OCI-LY1 (cell line): ENCODE results near the gene B4GALT2.

Experiments used
- CTCF ChIP-seq: fragments of 200-600 bp; sonication (generic), shearing (Covaris generic); IDR thresholded peaks from 2 replicates; pipeline ENCODE4 v1.5.1; 2017; ENCODE audit warnings: mild to moderate bottlenecking, antibody characterized with exemption, low read length, moderate library complexity, mixed read lengths
- EZH2 ChIP-seq: fragments of 200-600 bp; sonication (generic), shearing (Covaris generic); IDR thresholded peaks from 2 replicates; pipeline ENCODE4 v1.8.0; 2017; ENCODE audit warnings: borderline replicate concordance, mixed run types, mild to moderate bottlenecking, antibody characterized with exemption, low read length, moderate library complexity, mixed read lengths

- TF ChIP-seq CTCF = no peak
- TF ChIP-seq EZH2 = no peak
Measured at GRCh38 chr1:43983253-43983899, 4.4 kb downstream of the B4GALT2 start.
